ENCODE data around the gene PXK.
"Not testable (repeated sequence)": the region's sequence is repeated elsewhere in the genome, so short reads cannot be mapped to it uniquely, and the experiment has no call there.

PXK gene

DNA sequence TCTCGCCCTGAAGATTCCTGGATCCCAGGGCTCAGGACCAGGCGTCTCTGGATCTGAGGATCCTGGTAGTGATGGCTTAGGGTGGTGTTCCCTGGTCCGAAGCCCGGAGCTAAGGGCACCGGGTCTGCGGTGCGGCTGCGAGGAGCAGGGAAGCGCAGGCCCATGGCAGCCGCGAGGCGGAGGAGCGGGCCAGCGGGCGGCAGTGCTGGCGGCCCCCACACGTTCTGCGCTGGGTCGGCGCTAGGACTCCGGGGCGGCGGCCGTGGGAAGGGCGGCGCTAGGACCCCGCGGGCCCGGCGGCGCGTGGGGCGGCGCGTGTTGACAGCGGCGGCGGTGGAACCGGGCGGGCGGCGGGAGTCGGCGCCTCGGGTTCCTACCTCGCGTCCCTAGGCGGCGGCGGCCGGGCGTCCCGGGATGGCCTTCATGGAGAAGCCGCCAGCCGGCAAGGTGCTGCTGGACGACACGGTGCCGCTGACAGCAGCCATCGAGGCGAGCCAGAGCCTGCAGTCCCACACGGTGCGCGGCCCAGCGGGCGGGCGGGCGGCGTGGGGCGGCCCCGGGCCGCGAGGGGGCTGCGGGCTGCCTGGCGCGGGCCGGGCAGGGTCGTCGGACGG, at the start of gene PXK:
TSS of gene PXK (plus strand) at position 318 of the 614 bp plus-strand sequence. CDS start at position 415, 97 bp downstream.
- peak; percentile 51 for DNase-seq (ENCODE audit: low read depth)

DNA sequence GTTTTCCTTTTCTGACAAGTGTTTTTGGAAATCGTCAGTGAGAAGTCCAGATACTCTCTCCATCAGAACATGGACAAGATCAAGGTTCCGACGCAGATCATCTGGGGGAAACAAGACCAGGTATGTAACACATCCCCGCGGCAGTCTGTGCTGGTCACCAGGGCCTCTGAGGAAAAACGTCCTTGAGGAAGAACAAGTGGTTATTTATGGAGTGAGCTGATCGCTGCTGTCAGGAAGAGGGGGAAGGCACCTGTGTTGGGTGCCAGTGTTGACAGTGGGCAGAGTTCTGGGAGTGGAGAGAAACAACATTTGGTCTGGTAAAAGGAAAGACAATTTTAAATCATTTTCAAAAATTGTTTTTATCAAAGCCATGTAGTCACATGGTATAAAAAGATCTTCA, 47.4 kb upstream of the PXK start:
- no peak for DNase-seq (ENCODE audit: low read depth)

DNA sequence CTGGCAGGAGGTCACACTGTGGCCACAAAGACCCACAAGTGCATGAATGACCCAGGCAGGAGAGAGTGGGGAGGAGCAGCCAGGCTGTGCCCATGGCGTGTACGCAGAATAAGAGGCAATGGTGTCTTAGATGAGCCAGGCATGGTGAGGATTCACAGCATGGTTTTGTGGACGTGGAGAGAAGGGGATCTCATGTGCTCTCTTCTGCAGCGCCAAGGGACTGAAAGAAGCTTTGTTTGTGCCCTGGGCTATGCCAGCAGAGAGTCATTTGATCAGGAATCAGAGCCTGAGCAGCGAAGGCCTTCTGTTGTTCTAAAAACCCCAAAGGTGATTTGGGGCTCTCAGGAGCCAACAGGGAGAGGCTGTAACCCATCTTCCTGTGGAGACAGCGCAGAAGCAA, 45.3 kb upstream of the PXK start:
- no peak for DNase-seq (ENCODE audit: low read depth)

DNA sequence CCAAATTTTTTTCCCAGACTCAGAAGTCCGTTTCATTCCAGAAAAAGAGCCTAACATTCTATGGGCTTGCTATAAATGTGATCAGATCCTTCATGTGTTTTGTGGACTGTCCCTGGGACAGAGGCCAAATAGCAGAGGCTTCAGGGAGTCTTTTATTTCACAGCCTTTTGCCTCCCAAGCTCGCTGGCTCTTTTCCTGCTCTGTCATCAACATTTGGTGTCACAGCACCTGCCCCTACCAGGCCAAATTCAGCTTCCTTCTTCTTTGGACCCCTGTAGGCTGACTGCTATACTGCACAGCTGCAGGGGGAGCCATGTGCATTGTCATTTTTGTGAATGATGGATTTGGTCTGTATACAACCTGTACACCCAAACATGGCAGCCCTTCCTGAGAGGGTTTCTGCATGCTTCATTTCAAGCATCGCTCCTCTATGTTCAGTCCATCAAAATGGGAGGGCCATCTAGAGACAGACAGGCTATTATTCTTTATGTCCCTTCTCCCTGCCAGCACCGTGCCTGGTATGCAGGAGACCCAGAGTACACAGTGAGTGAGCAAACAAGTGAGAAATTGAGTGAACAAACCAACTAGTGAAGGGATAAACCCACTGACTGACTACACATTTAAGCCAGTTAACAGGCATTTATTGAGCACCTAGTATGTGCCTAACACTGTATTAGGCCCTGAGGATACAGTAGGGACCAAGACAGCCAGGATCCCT, 44.5 kb upstream of the PXK start:
- no peak for DNase-seq (ENCODE audit: low read depth)

DNA sequence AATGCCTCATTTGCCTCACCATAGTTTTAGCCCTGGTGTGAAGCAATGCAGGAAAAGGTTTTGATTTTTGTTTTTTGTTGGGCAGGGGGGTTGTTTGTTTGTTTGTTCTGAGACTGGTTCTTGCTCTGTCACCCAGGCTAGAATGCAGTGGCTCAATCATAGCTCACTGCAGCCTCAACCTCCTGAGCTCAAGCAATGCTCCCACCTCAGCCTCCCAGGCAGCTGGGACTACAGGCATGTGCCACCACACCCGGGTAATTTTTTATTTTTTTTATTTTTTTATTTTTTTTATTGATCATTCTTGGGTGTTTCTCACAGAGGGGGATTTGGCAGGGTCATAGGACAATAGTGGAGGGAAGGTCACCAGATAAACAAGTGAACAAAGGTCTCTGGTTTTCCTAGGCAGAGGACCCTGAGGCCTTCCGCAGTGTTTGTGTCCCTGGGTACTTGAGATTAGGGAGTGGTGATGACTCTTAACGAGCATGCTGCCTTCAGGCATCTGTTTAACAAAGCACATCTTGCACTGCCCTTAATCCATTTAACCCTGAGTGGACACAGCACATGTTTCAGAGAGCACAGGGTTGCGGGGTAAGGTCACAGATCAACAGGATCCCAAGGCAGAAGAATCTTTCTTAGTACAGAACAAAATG, 43.6 kb upstream of the PXK start:
- DNase-seq (ENCODE audit: low read depth): not testable (repeated sequence)

DNA sequence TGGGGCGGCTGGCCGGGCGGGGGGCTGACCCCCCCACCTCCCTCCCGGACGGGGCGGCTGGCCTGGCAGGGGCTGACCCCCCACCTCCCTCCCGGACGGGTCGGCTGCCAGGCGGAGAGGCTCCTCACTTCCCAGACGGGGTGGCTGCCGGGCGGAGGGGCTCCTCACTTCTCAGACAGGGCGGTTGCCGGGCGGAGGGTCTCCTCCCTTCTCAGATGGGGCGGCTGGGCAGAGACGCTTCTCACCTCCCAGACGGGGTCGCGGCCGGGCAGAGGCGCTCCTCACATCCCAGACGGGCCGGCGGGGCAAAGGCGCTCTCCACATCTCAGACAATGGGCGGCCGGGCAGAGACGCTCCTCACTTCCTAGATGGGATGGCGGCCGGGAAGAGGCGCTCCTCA, 42.2 kb upstream of the PXK start:
- not testable (repeated sequence) for DNase-seq (ENCODE audit: low read depth)

DNA sequence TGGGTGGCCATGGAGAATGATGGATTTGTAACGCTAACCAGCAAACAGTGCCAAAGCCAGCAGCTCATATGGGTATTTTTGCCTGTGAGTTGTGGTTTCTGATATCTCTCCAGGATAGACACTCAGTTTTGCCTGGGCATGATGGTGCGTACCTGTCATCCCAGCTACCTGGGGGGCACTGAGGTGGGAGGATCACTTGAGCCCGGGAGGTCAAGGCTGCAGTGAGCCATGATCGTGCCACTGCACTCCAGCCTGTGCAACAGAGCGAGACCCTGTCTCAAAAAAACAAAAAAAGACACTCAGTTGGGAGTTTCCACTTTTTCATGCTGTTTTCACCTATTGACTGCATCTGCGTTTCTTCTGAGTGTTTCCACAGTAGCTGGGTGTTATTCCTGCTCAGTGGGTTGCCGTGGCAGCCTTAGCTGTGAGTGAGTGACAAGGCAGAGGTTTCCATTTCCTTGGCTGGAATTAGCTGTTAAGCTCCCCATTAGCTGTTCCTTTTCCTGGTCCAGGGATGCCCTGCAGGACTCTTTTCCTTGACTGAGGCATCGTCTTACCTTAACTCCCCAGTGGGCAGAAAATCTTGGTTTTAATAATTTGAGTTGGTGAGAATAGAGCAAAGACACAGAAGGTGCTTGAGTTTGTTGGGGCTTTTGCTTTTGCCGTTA, 40.9 kb upstream of the PXK start:
- no peak for DNase-seq (ENCODE audit: low read depth)

DNA sequence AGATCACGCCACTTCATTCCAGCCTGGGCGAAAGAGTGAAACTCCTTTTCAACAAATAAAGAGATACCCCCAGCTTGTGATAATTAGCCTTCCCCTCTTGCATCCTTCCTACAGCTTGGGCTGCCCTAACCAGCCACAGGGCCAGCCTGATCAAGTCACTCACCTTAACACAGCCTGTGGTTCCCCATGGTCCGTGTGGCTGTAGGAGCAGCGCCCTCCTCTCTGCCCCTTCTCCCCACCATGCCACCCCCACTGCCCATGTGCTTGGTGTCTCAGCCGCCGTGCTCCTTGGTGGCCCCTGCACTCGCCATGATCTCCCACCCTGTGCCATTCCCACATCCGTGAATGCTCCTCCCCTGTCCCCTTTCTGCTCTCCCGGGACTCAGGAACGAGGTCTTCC, 39.8 kb upstream of the PXK start:
- DNase-seq (ENCODE audit: low read depth): no peak

DNA sequence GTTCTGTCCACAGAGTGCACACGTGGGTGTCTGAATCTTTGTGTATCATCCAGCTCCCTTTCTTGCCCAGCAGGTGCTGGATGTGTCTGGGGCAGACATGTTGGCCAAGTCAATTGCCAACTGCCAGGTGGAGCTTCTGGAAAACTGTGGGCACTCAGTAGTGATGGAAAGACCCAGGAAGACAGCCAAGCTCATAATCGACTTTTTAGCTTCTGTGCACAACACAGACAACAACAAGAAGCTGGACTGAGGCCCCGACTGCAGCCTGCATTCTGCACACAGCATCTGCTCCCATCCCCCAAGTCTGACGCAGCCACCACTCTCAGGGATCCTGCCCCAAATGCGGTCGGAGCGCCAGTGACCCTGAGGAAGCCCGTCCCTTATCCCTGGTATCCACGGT, 39.2 kb upstream of the PXK start:
- DNase-seq (ENCODE audit: low read depth): no peak

DNA sequence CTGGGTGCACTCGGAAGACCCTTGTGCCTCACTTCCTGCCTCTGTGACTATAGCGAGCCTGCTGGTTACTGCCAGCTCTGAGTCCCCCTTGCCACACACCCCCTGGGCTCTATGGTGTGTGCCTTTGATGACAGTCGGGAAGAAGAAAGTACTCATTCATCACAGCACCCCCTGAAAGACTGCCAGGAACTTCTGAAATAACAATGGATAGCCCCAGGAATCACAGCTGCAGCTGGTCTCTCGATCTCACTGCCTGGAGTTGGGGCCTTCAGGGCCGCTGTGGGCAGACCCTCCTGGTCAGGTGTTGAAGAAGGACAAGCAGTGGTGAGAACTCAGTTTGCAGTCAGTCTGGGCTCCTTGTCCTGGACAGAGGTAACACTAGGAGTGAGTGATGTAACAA, 36.4 kb upstream of the PXK start:
- no peak for DNase-seq (ENCODE audit: low read depth)

DNA sequence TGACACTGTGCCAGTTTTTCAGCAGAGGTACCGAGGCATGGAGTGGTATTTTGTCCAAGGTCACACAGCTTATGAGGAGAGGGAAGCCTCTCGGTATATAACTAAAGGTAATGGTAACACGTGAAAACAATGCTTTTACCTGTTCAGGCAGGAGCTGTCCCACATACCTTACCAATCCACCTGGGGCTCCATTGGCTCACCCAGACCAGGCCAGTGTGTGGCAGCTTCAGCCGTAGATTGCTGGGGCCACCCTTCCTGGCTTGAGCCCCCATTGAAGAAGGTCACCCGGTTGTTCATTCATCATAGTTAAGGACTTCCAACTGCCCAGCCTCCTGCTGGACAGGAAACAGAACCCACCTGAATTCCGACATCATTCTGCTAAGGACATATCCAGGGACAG, 35.8 kb upstream of the PXK start:
- no peak for DNase-seq (ENCODE audit: low read depth)

DNA sequence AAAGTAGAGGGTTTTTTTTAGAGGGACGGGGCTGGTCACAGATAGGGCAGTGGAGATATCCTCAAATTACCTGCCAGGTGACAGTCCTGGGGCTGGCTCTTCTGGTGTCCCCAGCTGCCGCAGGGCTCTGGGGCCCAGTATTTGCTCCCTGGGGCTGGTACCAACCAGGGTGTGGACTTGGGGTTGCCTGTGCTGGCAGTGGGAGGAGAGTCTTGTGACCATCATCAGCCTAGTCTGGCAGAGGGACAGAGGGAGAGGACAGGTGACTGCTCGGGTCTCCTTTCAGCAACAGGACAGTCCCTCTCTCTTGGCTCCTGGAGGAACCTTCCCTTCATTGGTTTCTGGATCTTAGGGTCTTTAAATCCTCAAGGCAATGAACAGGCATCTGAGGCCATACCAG, 34.5 kb upstream of the PXK start:
- no peak for DNase-seq (ENCODE audit: low read depth)

DNA sequence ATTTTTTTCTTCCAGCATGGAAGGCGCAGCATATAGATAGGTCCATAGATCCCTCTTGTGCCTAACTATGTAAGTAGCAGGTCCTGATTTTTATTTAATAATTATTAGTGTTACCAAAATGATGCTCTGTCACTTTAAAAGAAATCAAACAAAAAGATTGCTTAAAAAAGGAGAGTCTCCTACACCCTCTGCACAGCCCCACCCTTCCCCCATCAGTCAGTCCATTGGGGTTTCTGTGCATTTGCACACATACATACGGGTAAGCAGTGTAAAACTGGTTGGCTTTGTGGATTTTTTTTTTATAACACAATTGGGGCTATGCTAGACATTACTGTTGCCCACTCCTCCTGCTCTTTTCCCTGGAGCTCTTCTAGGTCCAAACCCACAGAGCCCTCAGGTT, 33.6 kb upstream of the PXK start:
- no peak for DNase-seq (ENCODE audit: low read depth)

DNA sequence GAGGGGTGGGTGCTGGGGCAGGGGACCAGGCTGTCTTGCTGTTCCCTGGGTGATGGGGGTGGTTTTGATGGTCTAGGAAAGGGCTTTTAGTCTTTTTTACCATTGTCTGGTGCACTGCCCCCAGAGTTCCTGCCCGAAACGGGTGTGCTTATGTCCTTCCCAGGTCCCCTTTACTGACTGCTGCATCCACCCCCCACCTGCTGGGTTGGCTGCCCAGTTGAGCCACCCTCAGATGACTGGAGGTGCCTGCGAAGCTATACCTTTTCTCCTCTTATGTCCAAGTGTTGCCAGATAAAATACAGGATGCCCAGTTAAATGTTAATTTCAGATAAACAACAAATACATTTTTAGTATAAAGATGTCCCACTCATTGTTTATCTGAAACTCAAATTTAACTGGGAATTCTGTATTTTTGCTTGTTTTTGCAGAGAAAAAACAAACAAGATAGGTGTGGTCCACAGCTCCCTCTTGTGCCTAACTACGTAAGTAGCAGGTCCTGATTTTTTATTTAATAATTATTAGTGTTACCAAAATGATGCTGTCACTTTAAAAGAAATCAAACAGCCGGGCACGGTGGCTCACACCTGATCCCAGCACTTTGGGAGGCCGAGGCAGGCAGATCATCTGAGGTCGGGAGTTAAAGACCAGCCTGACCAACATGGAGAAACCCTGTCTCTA, 32.7 kb upstream of the PXK start:
- DNase-seq (ENCODE audit: low read depth): no peak

DNA sequence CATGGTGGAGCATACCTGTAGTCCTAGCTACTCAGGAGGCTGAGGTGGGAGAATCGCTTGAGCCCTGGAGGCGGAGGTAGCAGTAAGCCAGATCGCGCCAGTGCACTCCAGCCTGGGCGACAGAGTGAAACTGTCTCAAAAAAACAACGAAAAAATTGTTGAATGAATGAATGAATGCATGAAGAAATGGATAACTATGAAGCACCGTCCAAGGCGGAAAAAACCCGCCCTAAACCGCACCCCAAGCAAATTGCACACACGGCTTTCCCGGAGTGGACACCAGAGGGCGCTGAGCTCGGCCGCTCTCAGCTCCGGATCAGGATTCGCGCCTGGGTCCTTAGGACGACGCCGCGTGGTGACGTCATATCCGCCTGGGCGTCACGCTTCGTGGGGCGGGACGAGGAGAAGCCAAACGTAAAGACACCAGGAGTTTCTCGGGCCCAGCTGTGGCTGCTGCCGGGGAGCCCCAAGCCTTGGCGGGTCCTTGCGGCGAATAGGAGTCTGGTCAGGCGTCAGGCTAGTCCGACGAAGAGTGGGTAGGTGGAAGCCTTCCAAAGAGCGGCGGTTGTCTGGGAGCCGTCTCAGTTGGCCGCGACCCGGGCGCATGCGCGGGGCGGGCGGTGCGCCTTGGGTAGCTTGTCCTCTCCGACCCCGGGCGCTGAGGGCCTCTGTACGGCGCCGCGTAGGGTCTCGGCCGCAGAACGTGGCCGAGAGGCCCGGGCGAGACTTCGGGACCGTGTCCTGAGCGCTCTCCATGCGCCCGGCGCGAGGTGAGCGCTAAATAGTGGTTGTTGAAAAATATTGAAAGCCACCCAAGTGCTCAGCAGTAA, 26.6 kb upstream of the PXK start, which contains the start of the genes HTD2 and RPP14:
TSS of gene HTD2 (plus strand) at position 639 of the 830 bp plus-strand sequence. CDS start 11,094 bp downstream, outside the sequence.
TSS of gene RPP14 (plus strand) at position 364 of the 830 bp plus-strand sequence. CDS start 4,085 bp downstream, outside the sequence.
- peak; percentile 98 for DNase-seq (ENCODE audit: low read depth)

DNA sequence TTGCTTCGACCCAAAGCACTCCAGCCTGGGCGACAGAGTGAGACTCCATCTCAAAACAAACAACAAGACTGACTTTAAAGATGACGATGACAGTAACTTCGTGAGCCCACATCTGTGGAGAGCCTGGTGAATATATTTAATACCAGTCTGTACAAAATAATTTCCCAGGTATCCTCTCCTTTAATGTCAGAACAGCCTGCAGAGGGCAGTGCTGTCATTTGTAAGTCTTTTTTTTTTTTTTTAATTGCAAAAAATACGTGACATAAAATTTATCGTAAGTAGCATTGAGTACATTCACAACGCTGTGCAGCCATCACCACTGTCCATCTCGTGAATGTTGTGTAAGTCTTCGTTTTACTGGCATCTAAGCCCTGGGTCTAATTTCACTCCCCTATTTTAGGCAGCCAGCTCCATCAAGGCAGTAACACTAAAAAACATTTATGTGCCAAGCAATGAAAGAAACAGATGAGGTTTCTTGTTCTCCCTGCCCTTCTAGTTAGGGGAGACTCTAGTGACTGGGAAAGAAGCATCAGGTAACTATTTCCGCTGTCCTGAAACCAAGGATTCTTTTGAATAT, 25.0 kb upstream of the PXK start:
- DNase-seq (ENCODE audit: low read depth): no peak

DNA sequence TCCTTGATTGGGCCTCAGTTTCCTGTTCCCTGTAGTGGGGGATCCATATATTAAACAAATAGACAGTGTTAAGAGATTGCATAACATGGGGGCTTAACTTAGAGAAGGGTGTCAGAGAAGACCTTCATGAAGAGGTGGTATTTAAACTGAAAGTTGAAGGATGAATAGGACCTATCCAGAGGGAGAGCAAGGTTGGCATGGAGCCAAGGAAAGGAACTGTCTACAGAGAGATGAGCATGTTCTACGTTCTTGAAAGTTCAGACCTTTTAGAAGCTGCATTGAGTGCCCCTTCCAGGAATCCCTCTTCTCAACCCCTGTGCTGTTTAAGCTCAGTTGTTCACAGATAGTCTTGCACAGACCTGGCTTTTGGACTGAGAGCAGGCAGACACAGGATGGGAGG, 24.0 kb upstream of the PXK start:
- DNase-seq (ENCODE audit: low read depth): no peak

DNA sequence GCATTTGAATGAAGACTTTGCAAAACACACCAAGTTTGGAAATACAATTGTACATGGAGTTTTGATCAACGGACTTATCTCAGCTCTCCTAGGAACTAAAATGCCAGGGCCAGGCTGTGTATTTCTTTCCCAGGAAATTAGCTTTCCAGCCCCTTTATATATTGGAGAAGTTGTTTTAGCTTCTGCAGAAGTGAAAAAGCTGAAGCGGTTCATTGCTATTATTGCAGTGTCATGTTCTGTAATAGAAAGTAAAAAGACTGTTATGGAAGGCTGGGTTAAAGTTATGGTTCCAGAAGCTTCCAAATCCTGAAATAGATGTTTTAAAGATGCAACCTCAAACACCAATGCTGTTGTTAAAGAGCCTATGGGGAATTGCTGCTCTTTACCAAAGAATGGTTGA, 14.9 kb upstream of the PXK start:
- DNase-seq (ENCODE audit: low read depth): no peak

DNA sequence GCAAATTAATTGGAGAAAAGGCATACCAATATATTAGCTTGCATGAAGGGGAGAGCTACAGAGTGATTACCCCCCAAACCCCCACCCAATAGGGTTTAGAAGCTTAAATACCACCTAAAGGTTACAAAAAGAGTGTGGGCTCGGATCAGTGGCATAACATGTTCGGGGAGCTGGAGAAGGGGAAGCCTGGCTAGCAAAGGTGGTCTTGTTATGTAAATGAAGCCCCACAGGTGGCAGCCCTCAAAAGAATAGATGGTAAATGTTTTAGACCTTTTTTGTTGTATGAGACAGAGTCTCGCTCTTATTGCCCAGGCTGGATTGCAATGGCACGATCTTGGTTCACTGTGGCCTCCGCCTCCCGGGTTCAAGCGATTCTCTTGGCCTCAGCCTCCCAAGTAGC, 10.9 kb upstream of the PXK start:
- no peak for DNase-seq (ENCODE audit: low read depth)

DNA sequence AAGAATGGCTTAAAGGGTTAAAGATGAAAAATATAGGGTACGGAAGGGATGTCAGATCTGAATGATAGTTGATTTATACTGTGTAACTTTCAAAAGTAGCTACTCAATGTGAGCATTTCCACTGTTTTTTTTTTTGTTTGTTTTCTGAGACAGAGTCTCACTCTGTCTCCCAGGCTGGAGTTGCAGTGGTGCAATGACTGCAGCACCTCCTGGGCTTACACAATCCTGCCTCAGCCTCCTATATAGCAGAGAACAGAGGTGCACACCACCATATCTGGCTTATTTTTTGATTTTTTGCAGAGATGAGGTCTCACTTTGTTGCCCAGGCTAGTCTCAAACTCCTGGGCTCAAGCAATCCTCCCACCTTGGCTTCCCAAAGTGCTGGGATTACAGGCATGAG, 9.9 kb upstream of the PXK start:
- DNase-seq (ENCODE audit: low read depth): no peak
